Measurements from ENCODE around the gene CACNA2D2. TPM values are rescaled to one million over a fixed set of nuclear protein-coding genes. Genes with fewer than 3 reads are reported as not detected.

Gene CACNA2D2
- total RNA-seq, 1 donor from 2014 or later, result 19.4 TPM

GRCh38 chr3:50455161-50456018 lies 48.0 kb downstream of the CACNA2D2 start:
- H3K4me1 Mint-ChIP-seq (ENCODE audit: unreplicated experiment), result peaks cover 27% of the 10 kb centered on the region
- no peaks in the 10 kb centered on the region for H3K9me3 Mint-ChIP-seq
- no peaks in the 10 kb centered on the region for H3K27me3 Mint-ChIP-seq
- H3K27ac Mint-ChIP-seq, result peak overlapping the region; percentile 51
- H3K36me3 Mint-ChIP-seq, result no peaks in the 10 kb centered on the region
- H3K4me3 Mint-ChIP-seq, result no peak overlapping the region
- no peak for DNase-seq (ENCODE audit: extremely low spot score, unreplicated experiment)
- TF ChIP-seq CTCF (conservative IDR thresholded peaks at IDR 0.05), result no peak

- no peak for TF ChIP-seq CTCF (conservative IDR thresholded peaks at IDR 0.05)
Measured at GRCh38 chr3:50454481-50455070, 48.9 kb downstream of the CACNA2D2 start.

GRCh38 chr3:50453907-50454306 lies 49.5 kb downstream of the CACNA2D2 start:
- peaks cover 34% of the 10 kb centered on the region for H3K4me1 Mint-ChIP-seq (ENCODE audit: unreplicated experiment)
- no peak overlapping the region for H3K4me3 Mint-ChIP-seq
- H3K27me3 Mint-ChIP-seq, result no peaks in the 10 kb centered on the region
- no peak overlapping the region for H3K27ac Mint-ChIP-seq
- DNase-seq (ENCODE audit: extremely low spot score, unreplicated experiment), result no peak
- TF ChIP-seq CTCF (conservative IDR thresholded peaks at IDR 0.05), result no peak
- no peaks in the 10 kb centered on the region for H3K36me3 Mint-ChIP-seq
- H3K9me3 Mint-ChIP-seq, result no peaks in the 10 kb centered on the region

More at GRCh38 chr3:50454481-50455070, 48.9 kb downstream of the CACNA2D2 start:
- no peaks in the 10 kb centered on the region for H3K27me3 Mint-ChIP-seq
- no peak for DNase-seq (ENCODE audit: extremely low spot score, unreplicated experiment)
- peak overlapping the region; percentile 51 for H3K27ac Mint-ChIP-seq
- H3K36me3 Mint-ChIP-seq, result no peaks in the 10 kb centered on the region
- peaks cover 31% of the 10 kb centered on the region for H3K4me1 Mint-ChIP-seq (ENCODE audit: unreplicated experiment)
- H3K4me3 Mint-ChIP-seq, result no peak overlapping the region
- H3K9me3 Mint-ChIP-seq, result no peaks in the 10 kb centered on the region

- Mint-ChIP-seq H3K9me3 (no peaks in the 10 kb centered on the region), H3K4me3 (no peak overlapping the region), H3K4me1 (ENCODE audit: unreplicated experiment) (peaks cover 31% of the 10 kb centered on the region), H3K27ac (peak overlapping the region; percentile 39), H3K36me3 (no peaks in the 10 kb centered on the region), H3K27me3 (no peaks in the 10 kb centered on the region)
- TF ChIP-seq CTCF (conservative IDR thresholded peaks at IDR 0.05), result no peak
- no peak for DNase-seq (ENCODE audit: extremely low spot score, unreplicated experiment)
Measured at GRCh38 chr3:50450209-50450921, 53.1 kb downstream of the CACNA2D2 start.

- no peak for TF ChIP-seq CTCF (conservative IDR thresholded peaks at IDR 0.05)
- Mint-ChIP-seq H3K27me3 (no peaks in the 10 kb centered on the region), H3K27ac (no peak overlapping the region), H3K4me1 (ENCODE audit: unreplicated experiment) (peaks cover 22% of the 10 kb centered on the region), H3K9me3 (no peaks in the 10 kb centered on the region), H3K36me3 (no peaks in the 10 kb centered on the region), H3K4me3 (no peak overlapping the region)
- DNase-seq (ENCODE audit: extremely low spot score, unreplicated experiment), result no peak
Measured at GRCh38 chr3:50448752-50449539, 54.5 kb downstream of the CACNA2D2 start.
